GM18861 (cell line): ENCODE data around the gene AQP3.
"Not testable (repeated sequence)": the region's sequence is repeated elsewhere in the genome, so short reads cannot be mapped to it uniquely, and the experiment has no call there.

Experiments used
- ATAC-seq: cut with Tn5 transposase; IDR thresholded peaks from one replicate; pipeline ENCODE4 v1.9.1; 2021; ENCODE audit not compliant: unreplicated experiment

The AQP3 gene

DNA sequence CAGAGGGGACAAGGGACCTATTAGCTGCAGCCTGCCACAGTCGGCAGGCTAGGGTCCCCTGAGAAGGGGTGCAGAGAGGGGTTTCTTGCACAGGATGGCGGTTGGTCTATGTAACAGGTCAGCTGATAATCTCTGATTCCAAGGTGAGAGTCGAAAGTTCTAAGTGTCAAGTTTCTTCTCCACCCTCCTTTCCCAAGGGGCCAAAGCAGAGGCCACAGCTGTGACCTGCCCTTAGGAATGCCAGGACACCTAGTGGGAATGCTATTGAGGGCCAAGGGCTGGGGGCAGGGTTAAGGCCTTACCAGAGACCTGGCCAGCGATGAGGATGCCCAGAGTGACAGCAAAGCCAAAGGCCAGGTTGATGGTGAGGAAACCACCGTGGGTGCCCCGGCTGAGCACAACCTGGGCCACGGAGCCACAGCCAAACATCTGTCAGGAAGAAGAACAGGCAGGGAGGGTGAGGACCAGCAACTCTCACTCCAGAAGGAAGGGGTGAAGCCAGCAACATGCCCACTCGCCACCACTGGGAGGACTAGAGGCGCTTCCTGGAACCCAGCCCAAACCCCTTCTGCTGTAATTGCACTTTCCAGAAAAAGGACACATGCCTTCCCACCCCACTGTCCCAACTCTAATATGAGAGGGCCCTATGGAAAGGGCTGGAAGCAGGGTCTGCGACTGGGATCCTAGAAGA lies 3.8 kb downstream of the AQP3 start:
- no peak for ATAC-seq

GRCh38 chr9:33443047-33443446 lies 4.3 kb downstream of the AQP3 start:
- no peak for ATAC-seq

- ATAC-seq: no peak
These were observed 5.3 kb downstream of the AQP3 start for GRCh38 chr9:33442125-33442524.

DNA sequence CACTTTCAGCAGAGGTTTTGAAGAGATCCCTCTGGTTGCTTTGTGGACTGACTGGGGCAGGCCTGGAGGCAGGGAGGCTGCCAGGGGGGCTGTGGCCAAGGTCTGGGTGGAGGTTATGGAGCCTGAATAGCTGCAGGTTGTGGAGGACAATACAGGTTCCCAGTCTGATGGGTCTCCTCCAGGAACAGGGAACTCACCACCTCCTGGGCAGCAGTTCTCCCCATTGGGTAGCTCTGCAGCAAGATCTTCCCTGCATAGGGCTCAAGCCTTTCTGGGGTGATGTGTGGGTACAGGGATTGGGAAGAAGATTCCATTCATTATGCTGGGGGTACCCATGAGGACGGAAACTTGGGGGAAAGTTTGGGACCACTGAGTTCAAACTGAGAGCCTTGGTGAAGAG lies 6.8 kb downstream of the AQP3 start:
- no peak for ATAC-seq

GRCh38 chr9:33440204-33440603 lies 7.2 kb downstream of the AQP3 start:
- no peak for ATAC-seq

DNA sequence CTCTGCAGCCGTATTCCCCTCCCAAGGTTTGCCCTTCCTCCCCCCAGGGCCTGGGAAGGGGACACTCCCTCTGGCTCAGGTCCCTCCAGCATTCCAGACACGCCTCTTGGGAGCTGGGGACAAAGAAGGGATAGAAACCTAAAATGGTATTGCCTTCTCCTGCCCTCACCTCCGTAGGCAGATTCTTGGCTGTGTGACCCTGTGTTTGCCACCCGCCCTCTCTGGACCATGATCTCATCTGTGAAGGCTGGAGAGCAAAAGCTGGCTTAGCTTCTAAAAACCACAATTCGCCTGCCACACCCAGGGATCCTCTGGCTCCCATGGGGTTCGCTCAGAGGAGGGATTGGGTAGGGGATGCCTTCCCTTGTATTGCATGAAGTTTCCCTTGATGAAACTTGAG lies 7.7 kb downstream of the AQP3 start:
- no peak for ATAC-seq

DNA sequence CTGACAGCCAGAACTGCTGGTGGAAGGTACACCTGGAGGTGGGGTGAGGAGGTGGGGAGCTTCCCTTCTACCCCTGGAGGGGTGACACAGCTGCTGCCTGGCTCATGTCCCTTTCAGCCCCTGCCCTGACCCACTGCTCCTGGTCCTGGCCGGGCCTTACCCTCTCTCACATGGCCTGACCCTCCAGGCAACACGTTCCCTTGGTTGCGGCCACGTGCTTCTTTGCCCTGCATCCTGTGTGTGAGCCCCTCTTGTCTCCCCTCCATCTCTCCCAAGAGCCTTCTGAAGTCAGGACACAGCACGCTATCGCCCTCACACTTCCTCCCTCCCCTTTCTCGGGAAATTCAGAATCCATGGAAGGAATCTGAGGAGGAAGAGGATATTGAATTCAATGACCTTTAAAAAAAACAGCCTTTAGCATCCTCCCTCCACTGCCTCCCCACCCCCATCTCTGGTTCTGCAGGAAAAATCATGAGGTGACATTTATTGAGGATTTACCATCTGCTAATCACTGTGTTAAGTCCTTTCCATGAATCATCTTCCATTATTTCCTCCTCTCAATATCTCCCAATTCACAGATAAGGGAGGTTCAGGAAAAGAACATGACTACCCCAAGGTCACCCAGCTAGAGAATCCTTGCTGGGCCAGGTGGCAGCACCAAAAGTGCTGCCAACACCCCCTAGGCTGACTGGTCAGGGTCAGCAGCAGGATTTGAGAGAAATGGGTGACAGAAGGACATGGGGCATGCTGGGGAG lies 8.3 kb downstream of the AQP3 start:
- no peak for ATAC-seq

DNA sequence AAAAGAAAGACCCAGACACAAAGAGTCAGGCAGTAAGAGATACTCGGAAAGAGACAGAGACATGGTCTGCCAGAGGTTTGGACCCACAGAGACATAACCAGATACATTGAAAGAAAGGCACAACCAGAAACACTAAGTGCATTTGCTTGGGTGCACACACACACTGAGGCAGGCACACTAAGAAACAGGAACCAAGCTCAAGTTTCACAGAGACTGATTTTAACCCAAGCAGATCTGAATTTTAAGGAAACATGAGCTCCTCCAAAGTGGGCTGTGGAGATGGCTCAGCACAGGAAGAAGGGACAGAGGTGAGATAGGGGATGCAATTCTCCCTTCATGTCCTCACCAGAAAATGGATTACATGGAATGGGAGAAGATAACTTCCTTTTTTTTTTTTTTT lies 9.5 kb downstream of the AQP3 start:
- no peak for ATAC-seq

- no peak for ATAC-seq
These were observed 10.2 kb downstream of the AQP3 start for GRCh38 chr9:33437205-33437604.

GRCh38 chr9:33436445-33436844 lies 10.9 kb downstream of the AQP3 start:
- ATAC-seq: no peak

DNA sequence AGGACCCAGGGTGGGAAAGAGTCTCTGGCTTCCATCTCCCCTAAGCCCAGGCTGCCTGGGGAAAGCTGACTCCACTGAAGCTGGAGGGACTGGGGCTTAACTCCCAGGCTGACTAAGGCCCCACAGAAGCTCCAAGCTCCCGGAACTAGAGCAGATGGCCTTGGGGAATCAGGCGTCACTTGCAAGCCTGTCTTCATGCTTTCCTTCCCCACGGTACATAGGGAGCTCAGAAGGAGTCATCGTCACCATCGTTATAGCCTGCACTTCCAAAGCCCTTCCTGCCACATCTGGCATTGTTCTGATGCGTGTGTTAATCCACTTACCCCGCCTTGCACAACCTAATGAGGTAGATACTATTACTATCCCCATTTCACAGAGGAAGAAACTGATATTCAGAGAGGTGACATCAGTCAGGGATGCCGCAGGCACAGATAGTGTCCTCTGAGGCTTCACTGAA lies 11.5 kb downstream of the AQP3 start:
- ATAC-seq: no peak

GRCh38 chr9:33434317-33435105 lies 12.9 kb downstream of the AQP3 start:
- ATAC-seq: no peak

DNA sequence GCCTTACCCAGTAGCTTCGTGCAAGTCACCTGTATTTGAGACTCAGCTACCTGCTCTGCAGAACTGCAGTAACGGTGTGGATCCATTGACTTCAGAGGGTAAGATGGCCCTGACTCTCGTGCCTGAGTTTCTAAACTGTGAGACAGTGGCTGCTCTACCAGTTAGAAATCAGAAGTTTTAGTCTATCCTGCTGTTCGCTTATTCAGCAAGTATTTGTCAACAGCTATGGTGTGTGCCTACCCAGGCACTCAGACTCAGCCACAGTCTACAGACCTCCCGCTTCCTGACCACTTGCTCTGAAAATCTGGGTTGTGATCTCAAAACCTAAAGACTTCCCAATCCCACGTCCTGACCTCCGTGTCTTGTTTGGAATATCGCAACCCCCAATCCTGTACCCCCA lies 13.5 kb downstream of the AQP3 start:
- no peak for ATAC-seq

- ATAC-seq: no peak
These were observed 16.0 kb downstream of the AQP3 start for GRCh38 chr9:33431420-33431819.

DNA sequence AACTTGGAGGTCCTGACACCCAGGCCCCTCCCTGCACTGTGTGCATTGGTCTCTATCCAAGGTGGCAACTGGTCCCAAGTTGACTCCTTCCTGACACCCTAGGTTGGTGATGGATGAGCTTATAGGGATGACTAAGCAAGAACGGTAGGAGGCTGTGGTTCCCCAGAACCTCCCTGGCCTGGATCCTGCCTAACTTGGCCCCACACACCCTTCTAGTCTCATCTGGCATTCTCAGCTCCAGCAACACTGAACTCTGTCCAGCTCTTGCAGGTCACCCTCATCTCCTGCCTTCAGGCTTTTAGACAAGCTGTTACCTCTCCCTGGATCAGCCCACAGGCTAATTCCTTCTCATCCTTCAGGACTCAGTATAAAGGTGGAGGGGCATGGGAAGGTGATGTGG lies 16.5 kb downstream of the AQP3 start:
- no peak for ATAC-seq

DNA sequence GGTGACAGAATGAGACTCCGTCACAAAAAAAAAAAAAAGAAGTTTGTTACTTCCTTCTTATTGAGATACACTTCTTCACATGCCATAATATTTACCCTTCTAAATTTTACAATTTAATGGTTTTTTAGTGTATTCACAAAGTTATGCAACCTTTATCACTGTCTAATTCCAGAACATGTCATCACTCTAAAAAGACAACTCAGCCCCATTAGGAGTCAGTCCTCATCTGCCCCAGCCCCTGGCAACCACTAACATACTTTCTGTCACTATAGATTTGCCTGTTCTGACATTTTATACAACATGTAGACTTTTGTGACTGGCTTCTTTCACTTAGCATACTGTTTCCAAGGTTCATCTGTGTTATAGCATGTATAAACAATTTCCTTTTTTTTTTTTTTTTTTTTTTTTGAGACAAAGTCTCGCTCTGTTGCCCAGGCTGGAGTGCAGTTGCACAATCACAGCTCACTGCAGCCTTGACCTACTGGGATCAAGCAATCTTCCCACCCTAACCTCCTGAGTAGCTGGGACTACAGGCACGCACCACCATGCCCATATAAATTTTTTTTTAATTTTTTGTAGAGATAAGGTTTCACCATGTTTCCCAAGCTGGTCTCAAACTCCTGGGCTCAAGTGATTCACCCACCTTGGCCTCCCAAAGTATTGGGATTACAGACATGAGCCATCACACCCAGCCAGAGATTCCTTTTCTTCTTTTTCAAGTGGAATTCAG lies 18.0 kb downstream of the AQP3 start:
- ATAC-seq: no peak

GRCh38 chr9:33426843-33427293 lies 20.5 kb downstream of the AQP3 start:
- ATAC-seq: no peak

- ATAC-seq: no peak
These were observed 22.3 kb downstream of the AQP3 start for GRCh38 chr9:33425128-33425533.

DNA sequence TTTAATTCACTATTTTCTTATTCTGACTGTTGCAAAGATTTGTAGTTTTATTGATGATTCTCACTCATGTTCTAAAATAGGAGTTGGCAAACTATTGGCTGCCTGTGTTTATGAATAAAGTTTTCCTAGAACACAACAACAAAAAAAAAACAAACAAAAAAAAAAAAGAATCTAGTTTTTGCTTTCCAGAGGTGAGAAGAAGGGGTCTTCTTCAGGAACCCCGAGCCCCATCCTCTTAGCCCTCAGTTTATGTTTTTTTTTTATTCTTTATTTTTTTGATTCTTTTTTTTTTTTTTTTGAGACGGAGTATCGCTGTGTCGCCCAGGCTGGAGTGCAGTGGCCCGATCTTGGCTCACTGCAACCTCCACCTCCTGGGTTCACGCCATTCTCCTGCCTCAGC lies 22.9 kb downstream of the AQP3 start:
- ATAC-seq: not testable (repeated sequence)

DNA sequence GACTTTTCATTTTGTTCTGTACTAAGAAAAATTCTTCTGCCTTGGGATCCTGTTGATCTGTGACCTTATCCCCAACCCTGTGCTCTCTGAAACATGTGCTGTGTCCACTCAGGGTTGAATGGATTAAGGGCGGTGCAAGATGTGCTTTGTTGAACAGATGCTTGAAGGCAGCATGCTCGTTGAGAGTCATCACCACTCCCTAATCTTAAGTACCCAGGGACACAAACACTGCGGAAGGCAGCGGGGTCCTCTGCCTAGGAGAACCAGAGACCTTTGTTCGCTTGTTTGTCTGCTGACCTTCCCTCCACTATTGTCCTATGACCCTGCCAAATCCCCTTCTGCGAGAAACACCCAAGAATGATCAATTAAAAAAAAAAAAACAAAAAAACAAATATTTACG lies 23.4 kb downstream of the AQP3 start:
- ATAC-seq: not testable (repeated sequence)

- no peak for ATAC-seq
These were observed 27.6 kb downstream of the AQP3 start for GRCh38 chr9:33419708-33420303.
